CMK (cell line): Measurements from ENCODE around the gene ZP2.
"Not testable (repeated sequence)": the region's sequence is repeated elsewhere in the genome, so short reads cannot be mapped to it uniquely, and the experiment has no call there.

Source experiments
- DNase-seq: peaks from one replicate; pipeline ENCODE4 v3.0.0-alpha.2; 2010; ENCODE audit warnings: low read depth

Gene ZP2

GRCh38 chr16:21211486-21211885 is at the start of gene ZP2:
TSS of gene ZP2 (minus strand) at chr16:21211574. CDS start at chr16:21211547, 27 bp downstream.
- DNase-seq = no peak

GRCh38 chr16:21257284-21257683 is 45.9 kb upstream of the ZP2 start:
- no peak for DNase-seq

- DNase-seq = no peak
Measured at GRCh38 chr16:21256636-21257035, 45.3 kb upstream of the ZP2 start.

GRCh38 chr16:21253470-21253869 is 42.1 kb upstream of the ZP2 start:
- DNase-seq = no peak

- DNase-seq = no peak
Measured at GRCh38 chr16:21250072-21250923, 38.9 kb upstream of the ZP2 start.

GRCh38 chr16:21248179-21248578 is 36.8 kb upstream of the ZP2 start:
- not testable (repeated sequence) for DNase-seq

- DNase-seq = no peak
Measured at GRCh38 chr16:21244518-21245215, 33.3 kb upstream of the ZP2 start.

GRCh38 chr16:21242756-21243155 is 31.4 kb upstream of the ZP2 start:
- DNase-seq = no peak

GRCh38 chr16:21239646-21240045 is 28.3 kb upstream of the ZP2 start:
- no peak for DNase-seq

GRCh38 chr16:21236831-21237230 is 25.5 kb upstream of the ZP2 start:
- no peak for DNase-seq

- DNase-seq = no peak
Measured at GRCh38 chr16:21235199-21235585, 23.8 kb upstream of the ZP2 start.

GRCh38 chr16:21233521-21234150 is 22.3 kb upstream of the ZP2 start, which contains the start of gene ANKS4B:
TSS of gene ANKS4B (plus strand) at chr16:21233699. CDS start at chr16:21233738, 39 bp downstream.
- no peak for DNase-seq

- DNase-seq = no peak
Measured at GRCh38 chr16:21233045-21233520, 21.7 kb upstream of the ZP2 start.

- no peak for DNase-seq
Measured at GRCh38 chr16:21228361-21228872, 17.0 kb upstream of the ZP2 start.

- no peak for DNase-seq
Measured at GRCh38 chr16:21227866-21228265, 16.5 kb upstream of the ZP2 start.

- no peak for DNase-seq
Measured at GRCh38 chr16:21226749-21227148, 15.4 kb upstream of the ZP2 start.

- no peak for DNase-seq
Measured at GRCh38 chr16:21224800-21225199, 13.4 kb upstream of the ZP2 start.

GRCh38 chr16:21223787-21224186 is 12.4 kb upstream of the ZP2 start:
- no peak for DNase-seq

GRCh38 chr16:21222495-21223337 is 11.3 kb upstream of the ZP2 start:
- DNase-seq = no peak

GRCh38 chr16:21219551-21219950 is 8.2 kb upstream of the ZP2 start:
- DNase-seq = no peak

- DNase-seq = no peak
Measured at GRCh38 chr16:21218153-21218552, 6.8 kb upstream of the ZP2 start.

- no peak for DNase-seq
Measured at GRCh38 chr16:21217121-21217520, 5.7 kb upstream of the ZP2 start.
